HEK293 (cell line): Measurements from ENCODE around the gene FIBCD1.

Experiments
- CTCF ChIP-seq: fragments of 450-650 bp; formaldehyde crosslinking; IDR thresholded peaks from 2 replicates; pipeline ENCODE4 v1.5.1; 2016; ENCODE audit warnings: missing biosample characterization, missing genetic modification characterization
- KLF9 ChIP-seq: fragments of 450-650 bp; formaldehyde crosslinking; IDR thresholded peaks from 2 replicates; pipeline ENCODE4 v1.5.1; 2016; ENCODE audit warnings: missing biosample characterization, missing genetic modification characterization, low read depth
- ZBTB44 ChIP-seq: fragments of 450-650 bp; IDR thresholded peaks from 2 replicates; pipeline ENCODE4 v1.5.1; 2018; ENCODE audit warnings: missing biosample characterization, mild to moderate bottlenecking, missing genetic modification characterization
- ZFP3 ChIP-seq: fragments of 450-650 bp; formaldehyde crosslinking; IDR thresholded peaks from 2 replicates; pipeline ENCODE4 v1.5.1; 2016; ENCODE audit warnings: low read depth, missing biosample characterization, missing genetic modification characterization
- ZNF175 ChIP-seq: fragments of 450-650 bp; formaldehyde crosslinking; IDR thresholded peaks from 2 replicates; pipeline ENCODE4 v1.5.1; 2016; ENCODE audit warnings: missing biosample characterization, missing genetic modification characterization
- ZNF280C ChIP-seq: fragments of 450-650 bp; formaldehyde crosslinking; IDR thresholded peaks from 2 replicates; pipeline ENCODE4 v1.5.1; 2016; ENCODE audit warnings: missing biosample characterization, missing genetic modification characterization
- ZNF366 ChIP-seq: fragments of 450-650 bp; formaldehyde crosslinking; conservative IDR thresholded peaks from 2 replicates; pipeline ENCODE4 v1.5.1; 2016; ENCODE audit warnings: missing biosample characterization, missing genetic modification characterization
- ZNF416 ChIP-seq: fragments of 450-650 bp; formaldehyde crosslinking; IDR thresholded peaks from 2 replicates; pipeline ENCODE4 v1.5.1; 2016; ENCODE audit warnings: missing biosample characterization, missing genetic modification characterization
- ZNF513 ChIP-seq: fragments of 450-650 bp; IDR thresholded peaks from 2 replicates; pipeline ENCODE4 v1.5.1; 2018; ENCODE audit warnings: missing biosample characterization, missing genetic modification characterization
- ZNF561 ChIP-seq: fragments of 450-650 bp; IDR thresholded peaks from 2 replicates; pipeline ENCODE4 v1.5.1; 2018; ENCODE audit warnings: missing biosample characterization, missing genetic modification characterization, borderline replicate concordance
- ZNF670 ChIP-seq: fragments of 450-650 bp; formaldehyde crosslinking; IDR thresholded peaks from 2 replicates; pipeline ENCODE4 v1.5.1; 2016; ENCODE audit warnings: missing biosample characterization, missing genetic modification characterization, low read depth
- ZNF785 ChIP-seq: fragments of 450-650 bp; formaldehyde crosslinking; IDR thresholded peaks from 2 replicates; pipeline ENCODE4 v1.5.1; 2016; ENCODE audit warnings: missing biosample characterization, missing genetic modification characterization

GRCh38 chr9:130872093-130872492 lies 67.0 kb downstream of the FIBCD1 start:
- TF ChIP-seq CTCF (no peak), ZNF366 (tag by site-specific recombination) (no peak), ZNF416 (tag by site-specific recombination) (no peak), ZNF175 (tag by site-specific recombination) (no peak), ZNF785 (tag by site-specific recombination) (no peak), ZFP3 (no peak), ZBTB44 (no peak), ZNF280C (no peak), ZNF670 (tag by site-specific recombination) (no peak), KLF9 (tag by site-specific recombination) (no peak), ZNF513 (tag by site-specific recombination) (no peak), ZNF561 (no peak)
